Adrenal gland (tissue), 5 donors: ENCODE results near the gene TWNK.

Source experiments
- CTCF ChIP-seq, 6 experiments: fragments of 450-650 bp in 4 of 6; fragments of 200-600 bp in 2 of 6; sonication (generic) in 1 of 6; IDR thresholded peaks; 1 replicate in 5 of 6; 2 replicates in 1 of 6; pipeline versions ENCODE4 v1.5.1 to v1.8.0; 2016 to 2021; ENCODE audit warnings: antibody characterized with exemption in 6 of 6, mild to moderate bottlenecking in 2 of 6, moderate library complexity in 1 of 6
- POLR2A ChIP-seq, 2 donors: fragments of 450-650 bp; IDR thresholded peaks; one replicate each; pipeline ENCODE4 v1.6.1; 2017; ENCODE audit warnings: antibody characterized with exemption in 2 of 2, mild to moderate bottlenecking in 2 of 2, moderate library complexity in 1 of 2
- donor health status: DM: no; HTN: no; CAD: no.

- TF ChIP-seq CTCF (IDR thresholded peaks at IDR 0.05) = no peak
- TF ChIP-seq POLR2A (IDR thresholded peaks at IDR 0.05) = no peak
These were observed 35.8 kb downstream of the TWNK start for GRCh38 chr10:101022967-101023705.
